PC-3 (cell line): ENCODE results near the gene ARL2BP.

Experiments
- EZH2 ChIP-seq: fragments of 300-600 bp; sonication (generic); IDR thresholded peaks from one replicate; pipeline ENCODE4 v1.6.1; 2017; ENCODE audit warnings: antibody characterized with exemption, mild to moderate bottlenecking, low read length; ENCODE audit not compliant: unreplicated experiment
- EZH2phosphoT487 ChIP-seq: fragments of 300-600 bp; sonication (generic); IDR thresholded peaks from 2 replicates; pipeline ENCODE4 v1.6.1; 2018; ENCODE audit warnings: mild to moderate bottlenecking, antibody characterized with exemption, low read length, borderline replicate concordance
- TF ChIP-seq, protein P1 (sequence below): fragments of 300-600 bp; sonication (generic); conservative IDR thresholded peaks from 2 replicates; pipeline ENCODE4 v1.5.1; 2017; ENCODE audit warnings: antibody characterized with exemption, low read depth, mild to moderate bottlenecking, low read length

DNA sequence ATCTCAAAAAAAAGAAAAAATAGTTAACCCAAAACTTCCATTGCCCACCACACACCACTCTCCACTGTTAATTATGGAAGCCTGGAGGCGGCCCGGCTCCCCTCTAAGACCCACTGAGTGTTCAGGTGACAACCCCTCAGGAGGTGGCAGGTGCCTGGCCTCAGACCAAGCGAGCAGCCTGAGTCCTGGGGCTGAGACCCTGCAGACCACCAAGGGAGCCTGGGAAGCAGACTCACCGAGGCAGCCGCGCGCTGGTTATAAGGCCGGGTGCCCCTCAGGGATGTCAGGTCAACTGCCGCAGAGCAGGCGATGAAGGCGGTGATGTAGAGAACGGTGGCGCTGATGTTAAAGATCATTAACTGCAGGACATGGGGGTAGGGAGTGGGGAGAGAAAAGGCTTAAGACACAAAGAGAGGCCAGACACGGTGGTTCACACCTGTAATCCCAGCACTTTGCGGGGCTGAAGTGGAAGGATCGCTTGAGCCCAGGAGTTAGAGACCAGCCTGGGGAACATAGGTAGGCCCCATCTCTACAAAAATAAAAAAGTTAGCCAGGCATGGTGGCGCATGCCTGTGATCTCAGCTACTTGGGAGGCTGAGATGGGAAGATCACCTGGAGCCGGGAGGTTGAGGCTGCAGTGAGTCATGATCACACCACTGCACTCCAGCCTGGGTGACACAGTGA is 13.3 kb downstream of the ARL2BP start:
- TF ChIP-seq, protein P1, sequence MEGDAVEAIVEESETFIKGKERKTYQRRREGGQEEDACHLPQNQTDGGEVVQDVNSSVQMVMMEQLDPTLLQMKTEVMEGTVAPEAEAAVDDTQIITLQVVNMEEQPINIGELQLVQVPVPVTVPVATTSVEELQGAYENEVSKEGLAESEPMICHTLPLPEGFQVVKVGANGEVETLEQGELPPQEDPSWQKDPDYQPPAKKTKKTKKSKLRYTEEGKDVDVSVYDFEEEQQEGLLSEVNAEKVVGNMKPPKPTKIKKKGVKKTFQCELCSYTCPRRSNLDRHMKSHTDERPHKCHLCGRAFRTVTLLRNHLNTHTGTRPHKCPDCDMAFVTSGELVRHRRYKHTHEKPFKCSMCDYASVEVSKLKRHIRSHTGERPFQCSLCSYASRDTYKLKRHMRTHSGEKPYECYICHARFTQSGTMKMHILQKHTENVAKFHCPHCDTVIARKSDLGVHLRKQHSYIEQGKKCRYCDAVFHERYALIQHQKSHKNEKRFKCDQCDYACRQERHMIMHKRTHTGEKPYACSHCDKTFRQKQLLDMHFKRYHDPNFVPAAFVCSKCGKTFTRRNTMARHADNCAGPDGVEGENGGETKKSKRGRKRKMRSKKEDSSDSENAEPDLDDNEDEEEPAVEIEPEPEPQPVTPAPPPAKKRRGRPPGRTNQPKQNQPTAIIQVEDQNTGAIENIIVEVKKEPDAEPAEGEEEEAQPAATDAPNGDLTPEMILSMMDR = no peak
- TF ChIP-seq EZH2 (no peak), EZH2phosphoT487 (no peak)
